Suprapubic skin (tissue), 4 donors: ENCODE data around the gene RBPJ. TPM values are rescaled to one million over a fixed set of nuclear protein-coding genes. Genes with fewer than 3 reads are reported as not detected.

ENCODE experiments used
- DNase-seq, 2 donors: peaks; one replicate each; pipeline ENCODE4 v3.0.0-alpha.2; 2019; ENCODE audit warnings: low spot score in 2 of 2
- H3K27ac ChIP-seq: fragments of 200-600 bp; sonication (generic); one replicate; pipeline ENCODE4 v1.5.1; 2019
- H3K27me3 ChIP-seq: fragments of 200-600 bp; sonication (generic); one replicate; pipeline ENCODE4 v1.5.1; 2019
- H3K36me3 ChIP-seq: fragments of 200-600 bp; sonication (generic); one replicate; pipeline ENCODE4 v1.5.1; 2019
- H3K4me1 ChIP-seq: fragments of 200-600 bp; sonication (generic); one replicate; pipeline ENCODE4 v1.5.1; 2019
- H3K4me3 ChIP-seq: fragments of 200-600 bp; sonication (generic); one replicate; pipeline ENCODE4 v1.5.1; 2019; ENCODE audit warnings: mild to moderate bottlenecking
- H3K9me3 ChIP-seq: fragments of 200-600 bp; sonication (generic); one replicate; pipeline ENCODE4 v1.5.1; 2019
- EP300 ChIP-seq: sonication (generic); formaldehyde crosslinking; IDR thresholded peaks from one replicate; pipeline ENCODE4 v1.6.1; 2017; ENCODE audit warnings: antibody characterized with exemption
- POLR2A ChIP-seq, 2 donors: fragments of 450-650 bp; IDR thresholded peaks; one replicate each; pipeline ENCODE4 v1.6.1; 2017; ENCODE audit warnings: antibody characterized with exemption in 2 of 2, mild to moderate bottlenecking in 2 of 2, moderate library complexity in 2 of 2
- POLR2AphosphoS5 ChIP-seq, 3 donors: sonication (generic); formaldehyde crosslinking; IDR thresholded peaks; one replicate each; pipeline ENCODE4 v1.6.1; 2017; ENCODE audit warnings: antibody characterized with exemption in 3 of 3
- WGBS: methylation state at CpG from one replicate; pipeline ENCODE4 v1.1.5; 2018; 5-methylcytosine and 5-hydroxymethylcytosine counted together
- total RNA-seq, 4 donors: library from RNA; depleted of rRNA; stranded (reverse); fragments of >200 nt; gene quantifications; one replicate each; pipeline ENCODE4 v1.1.0, GENCODE V29; 2016
- TF ChIP-seq, protein P1 (sequence below), 2 donors: fragments of 200-600 bp in 1 of 2; fragments of 450-650 bp in 1 of 2; sonication (generic) in 1 of 2; IDR thresholded peaks; one replicate each; pipeline ENCODE4 v1.5.1; 2016 to 2019; ENCODE audit warnings: antibody characterized with exemption in 2 of 2, mild to moderate bottlenecking in 1 of 2, moderate library complexity in 1 of 2

RBPJ gene
- total RNA-seq, 4 donors from 2014 or later = 33.4 to 104 (median 46.1) TPM

DNA sequence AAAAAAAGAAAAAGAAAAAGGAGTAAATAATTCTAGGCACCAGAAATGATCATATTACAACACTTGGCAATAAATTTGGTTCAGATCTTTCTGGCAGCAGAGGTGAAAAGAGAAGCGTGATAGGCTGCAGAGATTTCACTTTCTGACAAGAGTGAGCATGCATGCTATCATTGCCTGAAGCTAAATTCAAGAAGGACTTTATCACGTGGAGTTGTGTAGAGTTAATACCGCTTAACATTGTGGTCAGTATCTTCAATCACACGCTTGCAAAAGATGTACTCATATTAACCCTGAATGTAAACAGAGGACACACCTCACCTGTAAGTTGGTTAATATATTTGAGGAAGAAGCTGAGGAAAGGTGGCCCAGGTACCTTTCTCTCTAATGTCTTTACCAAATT is 31.4 kb upstream of the RBPJ start:
- no peaks in the 10 kb centered on the region for H3K36me3 ChIP-seq
- no peak overlapping the region for H3K4me3 ChIP-seq
- no peak overlapping the region for H3K27ac ChIP-seq
- H3K4me1 ChIP-seq = peaks cover 16% of the 10 kb centered on the region
- no peak for DNase-seq
- H3K27me3 ChIP-seq = no peaks in the 10 kb centered on the region
- H3K9me3 ChIP-seq = no peaks in the 10 kb centered on the region
- TF ChIP-seq POLR2A (IDR thresholded peaks at IDR 0.05) (no peak), EP300 (no peak), POLR2AphosphoS5 (IDR thresholded peaks at IDR 0.05) (no peak)
- TF ChIP-seq, protein P1, sequence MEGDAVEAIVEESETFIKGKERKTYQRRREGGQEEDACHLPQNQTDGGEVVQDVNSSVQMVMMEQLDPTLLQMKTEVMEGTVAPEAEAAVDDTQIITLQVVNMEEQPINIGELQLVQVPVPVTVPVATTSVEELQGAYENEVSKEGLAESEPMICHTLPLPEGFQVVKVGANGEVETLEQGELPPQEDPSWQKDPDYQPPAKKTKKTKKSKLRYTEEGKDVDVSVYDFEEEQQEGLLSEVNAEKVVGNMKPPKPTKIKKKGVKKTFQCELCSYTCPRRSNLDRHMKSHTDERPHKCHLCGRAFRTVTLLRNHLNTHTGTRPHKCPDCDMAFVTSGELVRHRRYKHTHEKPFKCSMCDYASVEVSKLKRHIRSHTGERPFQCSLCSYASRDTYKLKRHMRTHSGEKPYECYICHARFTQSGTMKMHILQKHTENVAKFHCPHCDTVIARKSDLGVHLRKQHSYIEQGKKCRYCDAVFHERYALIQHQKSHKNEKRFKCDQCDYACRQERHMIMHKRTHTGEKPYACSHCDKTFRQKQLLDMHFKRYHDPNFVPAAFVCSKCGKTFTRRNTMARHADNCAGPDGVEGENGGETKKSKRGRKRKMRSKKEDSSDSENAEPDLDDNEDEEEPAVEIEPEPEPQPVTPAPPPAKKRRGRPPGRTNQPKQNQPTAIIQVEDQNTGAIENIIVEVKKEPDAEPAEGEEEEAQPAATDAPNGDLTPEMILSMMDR (IDR thresholded peaks at IDR 0.05) = no peak
- WGBS = 46% methylated on average over 4 of the region's 4 CpGs

DNA sequence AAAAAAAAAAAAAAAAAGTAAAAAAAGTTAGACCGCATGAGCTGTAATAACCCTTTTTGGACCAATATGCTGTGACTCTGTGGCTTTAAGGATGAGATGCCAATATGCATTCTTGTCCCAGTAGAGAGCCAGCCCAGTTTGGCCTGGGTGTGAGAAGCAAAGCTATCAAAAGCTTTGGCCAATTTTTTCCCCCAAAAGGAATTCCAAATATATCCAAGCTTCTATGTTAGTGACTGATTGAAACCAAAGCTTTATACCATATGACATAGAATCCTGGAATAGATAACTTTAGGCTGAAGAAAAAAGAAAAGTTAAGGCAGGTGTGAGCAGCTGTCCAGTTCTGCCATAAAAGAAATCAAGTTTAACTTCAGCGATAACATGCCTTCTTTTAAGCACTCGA is 30.5 kb upstream of the RBPJ start:
- TF ChIP-seq POLR2A (IDR thresholded peaks at IDR 0.05) (no peak), POLR2AphosphoS5 (IDR thresholded peaks at IDR 0.05) (no peak), EP300 (no peak)
- TF ChIP-seq, protein P1 (IDR thresholded peaks at IDR 0.05) = no peak
- 74% methylated on average over 3 of the region's 3 CpGs for WGBS
- H3K27me3 ChIP-seq = no peaks in the 10 kb centered on the region
- H3K4me1 ChIP-seq = peaks cover 16% of the 10 kb centered on the region
- no peaks in the 10 kb centered on the region for H3K9me3 ChIP-seq
- H3K4me3 ChIP-seq = no peak overlapping the region
- DNase-seq = no peak
- H3K27ac ChIP-seq = no peak overlapping the region
- H3K36me3 ChIP-seq = no peaks in the 10 kb centered on the region

DNA sequence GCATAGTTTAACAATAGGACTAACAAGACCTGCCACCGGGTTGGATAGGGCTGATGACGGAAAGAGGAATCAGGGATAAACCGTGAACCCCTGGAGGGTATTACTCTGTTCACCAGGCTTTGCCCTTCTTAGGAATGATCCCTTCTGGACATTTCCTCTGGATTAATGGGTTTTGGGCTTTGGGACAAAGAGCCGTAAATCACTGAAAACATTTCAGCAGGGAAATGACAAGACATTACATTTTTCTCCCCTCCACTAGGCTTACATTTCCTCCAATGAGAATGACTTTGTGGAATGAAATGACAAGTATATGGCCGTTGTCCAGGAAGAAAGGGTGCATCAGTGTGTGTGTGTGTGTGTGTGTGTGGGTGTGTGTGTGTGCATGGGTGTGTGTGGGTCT is 25.9 kb upstream of the RBPJ start:
- Histone ChIP-seq H3K27me3 (no peaks in the 10 kb centered on the region), H3K9me3 (no peaks in the 10 kb centered on the region), H3K4me1 (peaks cover 1% of the 10 kb centered on the region), H3K4me3 (no peak overlapping the region), H3K36me3 (no peaks in the 10 kb centered on the region), H3K27ac (no peak overlapping the region)
- DNase-seq = no peak
- 68% methylated on average over 5 of the region's 5 CpGs for WGBS
- TF ChIP-seq EP300 (no peak), POLR2A (IDR thresholded peaks at IDR 0.05) (no peak), POLR2AphosphoS5 (IDR thresholded peaks at IDR 0.05) (no peak)
- TF ChIP-seq, protein P1 (IDR thresholded peaks at IDR 0.05) = no peak

DNA sequence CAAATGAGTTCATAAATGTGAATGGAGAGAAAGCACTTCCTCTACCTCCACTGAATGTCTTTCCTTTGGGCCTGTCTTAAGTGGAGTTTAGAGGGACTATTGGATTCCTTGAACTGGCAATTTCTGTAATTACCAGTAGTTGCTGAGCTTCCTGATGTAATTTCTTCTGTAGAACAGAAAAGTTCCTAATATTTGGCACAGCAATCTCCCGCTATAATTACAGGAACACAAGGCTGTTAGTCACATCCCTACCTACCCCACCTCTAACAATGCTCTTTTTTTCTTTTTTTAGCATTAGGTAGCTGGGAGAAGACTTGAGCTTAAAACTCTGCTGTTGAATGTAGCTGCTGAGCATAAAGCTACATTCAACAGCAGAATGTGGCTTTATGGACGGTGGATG is 24.8 kb upstream of the RBPJ start:
- Histone ChIP-seq H3K4me1 (no peaks in the 10 kb centered on the region), H3K27ac (no peak overlapping the region), H3K27me3 (no peaks in the 10 kb centered on the region), H3K9me3 (no peaks in the 10 kb centered on the region), H3K4me3 (no peak overlapping the region), H3K36me3 (no peaks in the 10 kb centered on the region)
- no peak for DNase-seq
- WGBS = 77% methylated on average over 2 of the region's 2 CpGs
- no peak for TF ChIP-seq EP300
- no peak for TF ChIP-seq POLR2AphosphoS5 (IDR thresholded peaks at IDR 0.05)
- no peak for TF ChIP-seq POLR2A (IDR thresholded peaks at IDR 0.05)
- TF ChIP-seq, protein P1 (IDR thresholded peaks at IDR 0.05) = no peak

DNA sequence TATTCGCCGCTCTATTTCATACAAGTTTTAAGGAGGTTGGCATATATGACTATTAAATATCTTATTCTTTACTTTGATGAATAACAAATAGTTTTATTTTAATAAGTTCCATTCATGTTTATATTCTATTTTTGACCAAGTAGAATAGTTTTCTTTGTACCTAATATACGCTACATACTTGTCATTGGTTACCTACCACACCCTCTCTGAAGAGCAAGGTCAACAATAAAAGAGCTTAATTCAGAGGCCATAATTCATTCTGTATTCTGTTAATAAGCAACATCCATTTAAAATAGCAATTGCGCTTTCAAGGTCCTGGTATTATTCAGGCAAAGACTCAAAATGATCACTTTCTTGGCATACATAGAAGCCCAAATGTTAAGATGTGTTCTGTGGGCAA is 24.3 kb upstream of the RBPJ start:
- no peak for DNase-seq
- WGBS = 85% methylated on average over 4 of the region's 4 CpGs
- Histone ChIP-seq H3K27ac (no peak overlapping the region), H3K36me3 (no peaks in the 10 kb centered on the region), H3K4me1 (no peaks in the 10 kb centered on the region), H3K9me3 (no peaks in the 10 kb centered on the region), H3K4me3 (no peak overlapping the region), H3K27me3 (no peaks in the 10 kb centered on the region)
- TF ChIP-seq EP300 = no peak
- no peak for TF ChIP-seq POLR2AphosphoS5 (IDR thresholded peaks at IDR 0.05)
- no peak for TF ChIP-seq POLR2A (IDR thresholded peaks at IDR 0.05)
- TF ChIP-seq, protein P1 (IDR thresholded peaks at IDR 0.05) = no peak
